ENCODE results near the gene LAMC1. TPM values are rescaled to one million over a fixed set of nuclear protein-coding genes. Genes with fewer than 3 reads are reported as not detected.

The LAMC1 gene
- total and polyA plus RNA-seq, 10 of the 15 experiments (the other 5 are each of a cell fraction or from before 2014, with no cell fraction given): 4.6 to 51.4 (median 25.6) TPM

DNA sequence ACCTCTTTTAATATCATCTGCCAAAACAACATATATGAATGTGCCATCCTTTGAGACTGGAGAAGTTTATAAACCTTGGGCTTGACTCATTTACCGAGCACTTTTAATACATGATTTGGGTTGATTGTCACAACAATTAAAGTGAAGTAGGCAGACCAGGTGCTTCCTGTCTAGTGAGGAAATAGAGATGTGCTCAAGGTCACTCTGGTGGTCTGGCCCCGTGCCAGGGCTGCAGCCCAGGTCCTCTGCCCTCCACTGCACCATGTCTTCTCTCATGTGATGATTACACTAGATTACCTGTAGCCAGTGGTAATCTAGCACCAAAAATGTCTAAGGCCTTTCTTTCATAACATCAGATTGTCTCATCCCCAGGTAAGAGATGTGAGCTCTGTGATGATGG is 101.0 kb downstream of the LAMC1 start:
- no peak for ATAC-seq

More for the DNA sequence above, 101.0 kb downstream of the LAMC1 start:
- 0% methylated on average over 2 of the region's 2 CpGs for WGBS (ENCODE audit: insufficient coverage, insufficient replicate concordance, low lambda C conversion rate, missing lambda C conversion rate)
- intact Hi-C loops (cut with micrococcal nuclease; ENCODE audit: unreplicated experiment) (no loop called here), in situ Hi-C loops (cut with MboI) (no loop called here)
- SMC1A ChIA-PET (ENCODE audit: uncharacterized antibody, unreplicated experiment): interaction anchor here (1.1 kb wide), 1 partner anchor 162 kb away, joined by 3 read pairs; no protein-coding TSS in a partner anchor
- Histone ChIP-seq H3K36me3 (ENCODE audit: control insufficient read depth in 2 of 2, insufficient read depth in 2 of 2, low read length in 1 of 2) (peaks cover 8 to 24% of the 10 kb centered on the region in 2 experiments; a peak in 3 of 4 replicates), H2AFZ (ENCODE audit: control insufficient read depth, low read depth, low read length) (no peak overlapping the region), H3K4me2 (ENCODE audit: control insufficient read depth, insufficient read depth) (no peak overlapping the region), H3K4me1 (ENCODE audit: control insufficient read depth, insufficient read depth, low read length) (no peaks in the 10 kb centered on the region), H3K4me3 (no peak overlapping the region), H3K9me3 (replicated peaks; ENCODE audit: control insufficient read depth, insufficient read depth, low read length) (no peaks in the 10 kb centered on the region), H3K27me3 (replicated peaks in 1 of 2; ENCODE audit: control insufficient read depth in 2 of 2, insufficient read depth in 2 of 2, low read length in 1 of 2) (no peaks in the 10 kb centered on the region), H4K20me1 (ENCODE audit: control insufficient read depth, insufficient read depth) (no peaks in the 10 kb centered on the region), H3K9ac (ENCODE audit: control insufficient read depth, insufficient read depth, low read length) (no peak overlapping the region), H3K27ac (ENCODE audit: control insufficient read depth, insufficient read depth) (no peak overlapping the region), H3K79me2 (ENCODE audit: control insufficient read depth, insufficient read depth, low read length) (no peaks in the 10 kb centered on the region)
- CTCF ChIA-PET: no interaction called here
- no peak for DNase-seq (ENCODE audit: low read depth, low spot score)
- POLR2A ChIA-PET: no interaction called here
- TF ChIP-seq NFYB (IDR thresholded peaks at IDR 0.05; ENCODE audit: insufficient read depth, low read depth, low read length): no peak
- TF ChIP-seq USF2 (IDR thresholded peaks at IDR 0.05; ENCODE audit: borderline replicate concordance, low read depth, low read length): no peak
- TF ChIP-seq CEBPB (IDR thresholded peaks at IDR 0.05; ENCODE audit: borderline replicate concordance in 1 of 2, low read depth in 2 of 2, low read length in 2 of 2): no peak
- no peak for TF ChIP-seq ETV6 (conservative IDR thresholded peaks at IDR 0.05 in 1 of 2, IDR thresholded peaks at IDR 0.05 in 1 of 2; ENCODE audit: borderline replicate concordance in 1 of 2, low read depth in 1 of 2)
- no peak for TF ChIP-seq MXI1 (IDR thresholded peaks at IDR 0.05; ENCODE audit: low read depth, low read length)
- TF ChIP-seq MYB (IDR thresholded peaks at IDR 0.05; ENCODE audit: borderline replicate concordance, low read depth, low read length): no peak
- no peak for TF ChIP-seq FOXK2 (IDR thresholded peaks at IDR 0.05)
- no peak for TF ChIP-seq ZSCAN29 (IDR thresholded peaks at IDR 0.05)
- TF ChIP-seq TCF12 (IDR thresholded peaks at IDR 0.05; ENCODE audit: low read depth, low read length): no peak
- TF ChIP-seq CBX5 (IDR thresholded peaks at IDR 0.05; ENCODE audit: low read depth): no peak
- no peak for TF ChIP-seq ZZZ3 (IDR thresholded peaks at IDR 0.05; ENCODE audit: control insufficient read depth, insufficient read length, low read depth)
- no peak for TF ChIP-seq ELK1 (IDR thresholded peaks at IDR 0.05; ENCODE audit: low read depth, low read length)
- TF ChIP-seq, protein P1, sequence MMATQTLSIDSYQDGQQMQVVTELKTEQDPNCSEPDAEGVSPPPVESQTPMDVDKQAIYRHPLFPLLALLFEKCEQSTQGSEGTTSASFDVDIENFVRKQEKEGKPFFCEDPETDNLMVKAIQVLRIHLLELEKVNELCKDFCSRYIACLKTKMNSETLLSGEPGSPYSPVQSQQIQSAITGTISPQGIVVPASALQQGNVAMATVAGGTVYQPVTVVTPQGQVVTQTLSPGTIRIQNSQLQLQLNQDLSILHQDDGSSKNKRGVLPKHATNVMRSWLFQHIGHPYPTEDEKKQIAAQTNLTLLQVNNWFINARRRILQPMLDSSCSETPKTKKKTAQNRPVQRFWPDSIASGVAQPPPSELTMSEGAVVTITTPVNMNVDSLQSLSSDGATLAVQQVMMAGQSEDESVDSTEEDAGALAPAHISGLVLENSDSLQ (IDR thresholded peaks at IDR 0.05): no peak
- no peak for TF ChIP-seq ZBED1 (IDR thresholded peaks at IDR 0.05; ENCODE audit: borderline replicate concordance)
- no TSS peak for BruUV-seq (replicated peaks)
- no peak for FAIRE-seq
- RAD21 ChIA-PET (ENCODE audit: unreplicated experiment): interaction anchor here (1.1 kb wide), 1 partner anchor 162 kb away, joined by 3 read pairs; no protein-coding TSS in a partner anchor
